HepG2 (cell line): ENCODE results near the gene SELENOM.

Experiments
- AFF4 ChIP-seq: sonication (generic); formaldehyde crosslinking; IDR thresholded peaks from 2 replicates; pipeline ENCODE4 v1.4.0; 2020; ENCODE audit warnings: missing genetic modification reagents
- CENPBD1 ChIP-seq: sonication (generic); formaldehyde crosslinking; IDR thresholded peaks from 2 replicates; pipeline ENCODE4 v1.8.0; 2022; ENCODE audit warnings: missing genetic modification reagents, low read depth, mild to moderate bottlenecking, borderline replicate concordance
- CTCF ChIP-seq: sonication (generic); formaldehyde crosslinking; IDR thresholded peaks from 2 replicates; pipeline ENCODE4 v1.5.0; 2020; ENCODE audit warnings: mild to moderate bottlenecking, missing genetic modification reagents, moderate library complexity
- FOXM1 ChIP-seq: sonication (generic); formaldehyde crosslinking; IDR thresholded peaks from 2 replicates; pipeline ENCODE4 v1.5.0; 2020; ENCODE audit warnings: missing genetic modification reagents
- GLI4 ChIP-seq: sonication (generic); formaldehyde crosslinking; IDR thresholded peaks from 2 replicates; pipeline ENCODE4 v1.5.1; 2020; ENCODE audit warnings: missing genetic modification reagents, mild to moderate bottlenecking, moderate library complexity, borderline replicate concordance
- HOXA9 ChIP-seq: sonication (generic); formaldehyde crosslinking; IDR thresholded peaks from 2 replicates; pipeline ENCODE4 v1.8.1; 2022; ENCODE audit warnings: missing genetic modification reagents, mild to moderate bottlenecking, moderate library complexity, borderline replicate concordance
- IKZF1 ChIP-seq: fragments of 450-650 bp; IDR thresholded peaks from 2 replicates; pipeline ENCODE4 v1.7.1; 2016
- LCORL ChIP-seq, 2 experiments: fragments of 450-650 bp in 1 of 2; sonication (generic) in 1 of 2; formaldehyde crosslinking in 1 of 2; IDR thresholded peaks; 2 replicates each; pipeline versions ENCODE4 v1.5.0 to v1.6.1; 2017 to 2020; ENCODE audit warnings: antibody characterized with exemption in 1 of 2, missing genetic modification reagents in 1 of 2
- SMARCE1 ChIP-seq: fragments of 450-650 bp; IDR thresholded peaks from 2 replicates; pipeline ENCODE4 v1.6.1; 2017; ENCODE audit warnings: borderline replicate concordance

- no peak for TF ChIP-seq FOXM1 (CRISPR knock-in tag)
- TF ChIP-seq LCORL (IDR thresholded peaks at IDR 0.05) = no peak
- no peak for TF ChIP-seq LCORL (CRISPR knock-in tag; IDR thresholded peaks at IDR 0.05)
- no peak for TF ChIP-seq AFF4
- no peak for TF ChIP-seq CENPBD1 (CRISPR knock-in tag)
- TF ChIP-seq GLI4 (CRISPR knock-in tag) = no peak
- no peak for TF ChIP-seq SMARCE1
- TF ChIP-seq IKZF1 = no peak
- TF ChIP-seq CTCF = no peak
- TF ChIP-seq HOXA9 (CRISPR knock-in tag) = no peak
Observed at GRCh38 chr22:31104869-31105268, 2.5 kb downstream of the SELENOM start.
